A549 (cell line): Measurements from ENCODE around the gene STX8.

Source experiments
- BHLHE40 ChIP-seq: IDR thresholded peaks from 2 replicates; pipeline ENCODE4 v1.6.1; 2012; ENCODE audit warnings: low read depth, low read length, inconsistent platforms
- JUNB ChIP-seq: fragments of >200 bp; sonication (Bioruptor Twin); formaldehyde crosslinking; IDR thresholded peaks from 2 replicates; pipeline ENCODE4 v1.6.1; 2016
- PHF8 ChIP-seq: fragments of 200-600 bp; sonication (generic); IDR thresholded peaks from 2 replicates; pipeline ENCODE4 v1.6.1; 2016; ENCODE audit warnings: low read depth, mild to moderate bottlenecking, antibody characterized with exemption, moderate library complexity, borderline replicate concordance
- RNF2 ChIP-seq: fragments of 200-600 bp; sonication (generic); IDR thresholded peaks from 2 replicates; pipeline ENCODE4 v1.6.1; 2016; ENCODE audit warnings: low read depth, mild to moderate bottlenecking, antibody characterized with exemption, moderate library complexity, borderline replicate concordance
- TF ChIP-seq, protein P1 (sequence below): fragments of >200 bp; sonication (Bioruptor Twin); formaldehyde crosslinking; IDR thresholded peaks from 3 replicates; pipeline ENCODE4 v1.5.1; 2016
- TF ChIP-seq, protein P2 (sequence below): fragments of >200 bp; sonication (Bioruptor Twin); formaldehyde crosslinking; IDR thresholded peaks from 3 replicates; pipeline ENCODE4 v1.6.1; 2016

DNA sequence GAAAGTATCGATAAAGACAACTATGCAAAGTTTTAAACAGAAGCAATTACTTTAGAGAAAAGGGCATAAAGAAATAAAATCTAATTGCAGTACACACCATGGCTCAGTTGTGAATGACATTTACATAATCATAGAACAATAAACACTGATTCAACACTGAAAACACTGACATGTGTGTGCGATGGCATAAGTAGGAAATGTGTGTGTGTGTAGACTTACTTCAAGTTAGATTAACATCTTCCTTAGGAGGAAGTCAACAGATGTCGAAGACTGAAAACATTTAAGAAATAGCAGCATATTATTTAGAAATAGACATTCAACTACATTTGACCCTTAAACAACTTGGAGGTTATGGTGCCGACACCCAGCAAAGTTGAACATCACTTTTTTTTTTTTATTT lies 172.4 kb downstream of the STX8 start:
- TF ChIP-seq, protein P1, sequence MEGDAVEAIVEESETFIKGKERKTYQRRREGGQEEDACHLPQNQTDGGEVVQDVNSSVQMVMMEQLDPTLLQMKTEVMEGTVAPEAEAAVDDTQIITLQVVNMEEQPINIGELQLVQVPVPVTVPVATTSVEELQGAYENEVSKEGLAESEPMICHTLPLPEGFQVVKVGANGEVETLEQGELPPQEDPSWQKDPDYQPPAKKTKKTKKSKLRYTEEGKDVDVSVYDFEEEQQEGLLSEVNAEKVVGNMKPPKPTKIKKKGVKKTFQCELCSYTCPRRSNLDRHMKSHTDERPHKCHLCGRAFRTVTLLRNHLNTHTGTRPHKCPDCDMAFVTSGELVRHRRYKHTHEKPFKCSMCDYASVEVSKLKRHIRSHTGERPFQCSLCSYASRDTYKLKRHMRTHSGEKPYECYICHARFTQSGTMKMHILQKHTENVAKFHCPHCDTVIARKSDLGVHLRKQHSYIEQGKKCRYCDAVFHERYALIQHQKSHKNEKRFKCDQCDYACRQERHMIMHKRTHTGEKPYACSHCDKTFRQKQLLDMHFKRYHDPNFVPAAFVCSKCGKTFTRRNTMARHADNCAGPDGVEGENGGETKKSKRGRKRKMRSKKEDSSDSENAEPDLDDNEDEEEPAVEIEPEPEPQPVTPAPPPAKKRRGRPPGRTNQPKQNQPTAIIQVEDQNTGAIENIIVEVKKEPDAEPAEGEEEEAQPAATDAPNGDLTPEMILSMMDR: no peak
- TF ChIP-seq BHLHE40 (no peak), PHF8 (no peak), JUNB (no peak), RNF2 (no peak)
- TF ChIP-seq, protein P2, sequence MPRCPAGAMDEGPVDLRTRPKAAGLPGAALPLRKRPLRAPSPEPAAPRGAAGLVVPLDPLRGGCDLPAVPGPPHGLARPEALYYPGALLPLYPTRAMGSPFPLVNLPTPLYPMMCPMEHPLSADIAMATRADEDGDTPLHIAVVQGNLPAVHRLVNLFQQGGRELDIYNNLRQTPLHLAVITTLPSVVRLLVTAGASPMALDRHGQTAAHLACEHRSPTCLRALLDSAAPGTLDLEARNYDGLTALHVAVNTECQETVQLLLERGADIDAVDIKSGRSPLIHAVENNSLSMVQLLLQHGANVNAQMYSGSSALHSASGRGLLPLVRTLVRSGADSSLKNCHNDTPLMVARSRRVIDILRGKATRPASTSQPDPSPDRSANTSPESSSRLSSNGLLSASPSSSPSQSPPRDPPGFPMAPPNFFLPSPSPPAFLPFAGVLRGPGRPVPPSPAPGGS: no peak
